ENCODE measurements around the gene ZNF732. TPM values are rescaled to one million over a fixed set of nuclear protein-coding genes. Genes with fewer than 3 reads are reported as not detected.

ZNF732 gene
- total and polyA plus RNA-seq, 2 of the 8 experiments (the other 6 are each of a cell fraction or from before 2014, with no cell fraction given) = 1.9 to 35.7 TPM

GRCh38 chr4:223913-224497 lies 81.3 kb downstream of the ZNF732 start:
- Histone ChIP-seq H3K36me3 (ENCODE audit: control insufficient read depth in 2 of 4, insufficient read depth in 4 of 4, low read length in 3 of 4) (peaks cover 0 to 7% (median 0%) of the 10 kb centered on the region in 4 experiments; a peak in 2 of 8 replicates), H3K9me3 (ENCODE audit: insufficient read depth in 2 of 2, low read depth in 1 of 2, low read length in 1 of 2) (peaks cover 5 to 10% of the 10 kb centered on the region in 2 experiments; a peak in 3 of 4 replicates), H3K4ac (replicated peaks; ENCODE audit: insufficient read length, low read depth, low read length) (no peak overlapping the region), H3K56ac (replicated peaks; ENCODE audit: insufficient read length, low read depth, low read length) (no peak overlapping the region), H4K8ac (ENCODE audit: extremely low read depth, insufficient read depth, low read length) (no peak overlapping the region), H2BK120ac (replicated peaks; ENCODE audit: low read depth, low read length) (no peak overlapping the region), H3K23me2 (ENCODE audit: low read depth, low read length) (no peaks in the 10 kb centered on the region), H2AFZ (ENCODE audit: low read length) (no peak overlapping the region), H3K18ac (ENCODE audit: extremely low read depth, low read length) (no peak overlapping the region), H3K4me3 (ENCODE audit: extremely low read depth in 1 of 4, insufficient read depth in 2 of 4, low read depth in 3 of 4, low read length in 4 of 4) (no peak overlapping the region), H2BK15ac (ENCODE audit: low read length) (no peak overlapping the region), H2BK5ac (ENCODE audit: low read depth, low read length) (no peak overlapping the region), H3K79me2 (ENCODE audit: control insufficient read depth in 1 of 2, insufficient read depth in 2 of 2, low read length in 2 of 2) (peaks cover 9 to 95% of the 10 kb centered on the region in 2 experiments), H3K23ac (ENCODE audit: insufficient read length) (no peak overlapping the region), H2BK20ac (ENCODE audit: low read length) (no peak overlapping the region), H3K9ac (replicated peaks in 1 of 4; ENCODE audit: extremely low read depth in 1 of 4, low read depth in 3 of 4, low read length in 3 of 4) (no peak overlapping the region), H3K4me2 (ENCODE audit: insufficient read depth in 1 of 2, low read depth in 2 of 2, low read length in 2 of 2) (no peak overlapping the region), H3K14ac (ENCODE audit: insufficient read length) (no peak overlapping the region), H3K27me3 (replicated peaks in 1 of 4; ENCODE audit: control insufficient read depth in 3 of 4, extremely low read depth in 1 of 4, insufficient read depth in 3 of 4, low read length in 3 of 4) (no peaks in the 10 kb centered on the region), H3K27ac (ENCODE audit: low read depth, low read length) (no peak overlapping the region), H4K20me1 (replicated peaks in 1 of 2; ENCODE audit: control insufficient read depth in 1 of 2, insufficient read depth in 2 of 2, low read length in 2 of 2) (peaks cover 0 to 1% of the 10 kb centered on the region in 2 experiments), H2BK12ac (ENCODE audit: low read depth, low read length) (no peak overlapping the region), H2AK5ac (ENCODE audit: low read depth, low read length) (no peak overlapping the region), H4K91ac (replicated peaks; ENCODE audit: insufficient read length, low read length) (no peak overlapping the region), H3K4me1 (replicated peaks in 1 of 4; ENCODE audit: control insufficient read depth in 3 of 4, insufficient read depth in 4 of 4, low read length in 3 of 4) (no peaks in the 10 kb centered on the region), H4K5ac (ENCODE audit: insufficient read length, low read depth, low read length) (no peak overlapping the region), H3K79me1 (ENCODE audit: low read depth, low read length) (peaks cover 2% of the 10 kb centered on the region; the same call in 1 of the 2 replicates)
- FAIRE-seq (no peak), DNase-seq (ENCODE audit: low read depth in 1 of 2, low spot score in 2 of 2) (no peak)
- ChIA-PET CTCF (ENCODE audit: partially characterized antibody) (interaction anchor here (1.0 kb wide), 1 partner anchor 11 kb away, joined by 3 read pairs; no protein-coding TSS in a partner anchor), POLR2A (ENCODE audit: partially characterized antibody) (interaction anchor here (0.8 kb wide), 1 partner anchor 11 kb away, joined by 3 read pairs; no protein-coding TSS in a partner anchor)
- 100% methylated on average over 1 of the region's 1 CpG; no CpG with 5 or more reads in 1 of the 2 experiments for WGBS, 2 experiments (ENCODE audit: extremely low coverage in 1 of 2, insufficient coverage in 1 of 2, insufficient read length in 1 of 2, insufficient replicate concordance in 2 of 2, low coverage in 1 of 2, low lambda C conversion rate in 2 of 2, missing lambda C conversion rate in 1 of 2)
- TF ChIP-seq USF2 (IDR thresholded peaks at IDR 0.05; ENCODE audit: low read length) (no peak), POU5F1 (IDR thresholded peaks at IDR 0.05; ENCODE audit: low read depth, low read length) (no peak), BCL11A (IDR thresholded peaks at IDR 0.05; ENCODE audit: low read depth in 2 of 2, low read length in 2 of 2) (no peak), POLR2AphosphoS5 (IDR thresholded peaks at IDR 0.05; ENCODE audit: low read depth, low read length) (no peak), EGR1 (IDR thresholded peaks at IDR 0.05; ENCODE audit: borderline replicate concordance, low read depth, low read length) (no peak), BRCA1 (IDR thresholded peaks at IDR 0.05; ENCODE audit: low read depth, low read length) (no peak), SIRT6 (IDR thresholded peaks at IDR 0.05; ENCODE audit: low read length) (no peak), SIN3A (conservative IDR thresholded peaks at IDR 0.05 in 1 of 2, IDR thresholded peaks at IDR 0.05 in 1 of 2; ENCODE audit: low read depth in 1 of 2, low read length in 2 of 2) (no peak)

Data from H1 (cell line).